HL-60 (cell line): Measurements from ENCODE around the gene FBXW4.

Experiments used
- DNase-seq, 2 experiments: peaks; one replicate each; pipeline ENCODE4 v3.0.0-alpha.2; 2010 to 2020; ENCODE audit warnings: low read depth in 1 of 2, low spot score in 1 of 2
- H3K27ac ChIP-seq: fragments of 250-450 bp; sonication (Bioruptor Pico); replicated peaks from 2 replicates; pipeline ENCODE4 v1.5.1; 2020; ENCODE audit warnings: mild to moderate bottlenecking, moderate library complexity
- H3K27me3 ChIP-seq: fragments of 250-450 bp; sonication (Bioruptor Pico); 2 replicates; pipeline ENCODE4 v1.5.1; 2021; ENCODE audit warnings: mild to moderate bottlenecking, moderate library complexity; ENCODE audit not compliant: insufficient read depth, poor library complexity, severe bottlenecking
- H3K4me3 ChIP-seq: replicated peaks from 2 replicates; pipeline ENCODE4 v1.5.1; 2011; ENCODE audit warnings: mild to moderate bottlenecking, control low read depth, low read length; ENCODE audit not compliant: insufficient read depth
- CTCF ChIP-seq: IDR thresholded peaks from one replicate; pipeline ENCODE4 v1.5.1; 2011; ENCODE audit warnings: low read length, control low read depth, inconsistent platforms; ENCODE audit not compliant: insufficient read depth
- GABPA ChIP-seq: IDR thresholded peaks from 2 replicates; pipeline ENCODE4 v1.6.1; 2012; ENCODE audit warnings: low read depth
- POLR2AphosphoS5 ChIP-seq: IDR thresholded peaks from 2 replicates; pipeline ENCODE4 v1.6.1; 2012; ENCODE audit warnings: low read depth
- REST ChIP-seq: IDR thresholded peaks from 2 replicates; pipeline ENCODE4 v1.6.1; 2012; ENCODE audit warnings: low read depth; ENCODE audit not compliant: insufficient replicate concordance
- SPI1 ChIP-seq: IDR thresholded peaks from 2 replicates; pipeline ENCODE4 v1.6.1; 2012; ENCODE audit warnings: low read depth, mild to moderate bottlenecking, borderline replicate concordance

The FBXW4 gene

GRCh38 chr10:101675115-101675514 lies 19.9 kb downstream of the FBXW4 start:
- Histone ChIP-seq H3K27ac (no peak overlapping the region), H3K4me3 (no peak overlapping the region), H3K27me3 (no peaks in the 10 kb centered on the region)
- no peak for DNase-seq
- TF ChIP-seq GABPA (no peak), POLR2AphosphoS5 (no peak), SPI1 (no peak)

GRCh38 chr10:101672536-101672935 lies 22.4 kb downstream of the FBXW4 start:
- no peak for DNase-seq
- no peak overlapping the region for H3K27ac ChIP-seq
- H3K27me3 ChIP-seq: no peaks in the 10 kb centered on the region
- H3K4me3 ChIP-seq: no peak overlapping the region
- TF ChIP-seq SPI1: no peak
- TF ChIP-seq CTCF: no peak
- no peak for TF ChIP-seq REST
- no peak for TF ChIP-seq POLR2AphosphoS5
- no peak for TF ChIP-seq GABPA

GRCh38 chr10:101671453-101671852 lies 23.5 kb downstream of the FBXW4 start:
- TF ChIP-seq POLR2AphosphoS5 (no peak), GABPA (no peak), CTCF (no peak), SPI1 (no peak)
- no peaks in the 10 kb centered on the region for H3K27me3 ChIP-seq
- DNase-seq: no peak
- no peak overlapping the region for H3K4me3 ChIP-seq
- no peak overlapping the region for H3K27ac ChIP-seq

GRCh38 chr10:101670635-101671034 lies 24.3 kb downstream of the FBXW4 start:
- DNase-seq: no peak
- no peak overlapping the region for H3K27ac ChIP-seq
- TF ChIP-seq POLR2AphosphoS5: no peak
- no peak for TF ChIP-seq GABPA
- TF ChIP-seq CTCF: no peak
- no peak for TF ChIP-seq SPI1
- TF ChIP-seq REST: no peak
- no peak overlapping the region for H3K4me3 ChIP-seq
- no peaks in the 10 kb centered on the region for H3K27me3 ChIP-seq
